Measurements from ENCODE around the gene FAM177A1. TPM values are rescaled to one million over a fixed set of nuclear protein-coding genes. Genes with fewer than 3 reads are reported as not detected.

Gene FAM177A1
- total and polyA plus RNA-seq, 2 experiments from 2014 or later, result 100 to 132 TPM

DNA sequence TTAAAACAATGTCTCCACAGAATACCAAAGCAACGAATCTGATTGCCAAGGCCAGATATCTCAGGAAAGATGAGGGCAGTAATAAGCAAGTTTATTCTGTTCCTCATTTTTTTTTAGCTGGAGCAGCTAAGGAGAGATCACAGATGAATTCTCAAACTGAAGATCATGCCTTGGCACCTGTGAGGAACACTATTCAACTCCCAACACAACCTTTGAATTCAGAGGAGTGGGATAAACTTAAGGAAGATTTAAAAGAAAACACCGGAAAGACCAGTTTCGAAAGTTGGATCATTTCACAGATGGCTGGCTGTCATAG lies 77.3 kb downstream of the FAM177A1 start:
- no peak for TF ChIP-seq EZH2phosphoT487 (IDR thresholded peaks at IDR 0.05; ENCODE audit: low read depth, severe bottlenecking, unreplicated experiment)
- TF ChIP-seq, protein P1, sequence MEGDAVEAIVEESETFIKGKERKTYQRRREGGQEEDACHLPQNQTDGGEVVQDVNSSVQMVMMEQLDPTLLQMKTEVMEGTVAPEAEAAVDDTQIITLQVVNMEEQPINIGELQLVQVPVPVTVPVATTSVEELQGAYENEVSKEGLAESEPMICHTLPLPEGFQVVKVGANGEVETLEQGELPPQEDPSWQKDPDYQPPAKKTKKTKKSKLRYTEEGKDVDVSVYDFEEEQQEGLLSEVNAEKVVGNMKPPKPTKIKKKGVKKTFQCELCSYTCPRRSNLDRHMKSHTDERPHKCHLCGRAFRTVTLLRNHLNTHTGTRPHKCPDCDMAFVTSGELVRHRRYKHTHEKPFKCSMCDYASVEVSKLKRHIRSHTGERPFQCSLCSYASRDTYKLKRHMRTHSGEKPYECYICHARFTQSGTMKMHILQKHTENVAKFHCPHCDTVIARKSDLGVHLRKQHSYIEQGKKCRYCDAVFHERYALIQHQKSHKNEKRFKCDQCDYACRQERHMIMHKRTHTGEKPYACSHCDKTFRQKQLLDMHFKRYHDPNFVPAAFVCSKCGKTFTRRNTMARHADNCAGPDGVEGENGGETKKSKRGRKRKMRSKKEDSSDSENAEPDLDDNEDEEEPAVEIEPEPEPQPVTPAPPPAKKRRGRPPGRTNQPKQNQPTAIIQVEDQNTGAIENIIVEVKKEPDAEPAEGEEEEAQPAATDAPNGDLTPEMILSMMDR (IDR thresholded peaks at IDR 0.05; ENCODE audit: poor library complexity), result no peak
- TF ChIP-seq EZH2 (IDR thresholded peaks at IDR 0.05; ENCODE audit: borderline replicate concordance), result no peak
- H3K9me2 ChIP-seq (replicated peaks; ENCODE audit: insufficient read depth), result no peaks in the 10 kb centered on the region
- peak overlapping the region; percentile 79 for H2AFZ ChIP-seq
- H3K4me3 ChIP-seq, result peak overlapping the region; percentile 53
- WGBS (ENCODE audit: low lambda C conversion rate, missing lambda C conversion rate), result 46% methylated on average over 3 of the region's 3 CpGs
- H3K4me1 ChIP-seq (ENCODE audit: insufficient read depth), result peaks cover 23% of the 10 kb centered on the region
- H3K36me3 ChIP-seq (replicated peaks; ENCODE audit: insufficient read depth, low read depth), result no peaks in the 10 kb centered on the region
- DNase-seq (ENCODE audit: low spot score), result no peak
- H3K9me3 ChIP-seq (ENCODE audit: low read depth), result no peaks in the 10 kb centered on the region
- H4K20me1 ChIP-seq (ENCODE audit: insufficient read depth, poor library complexity, severe bottlenecking), result no peaks in the 10 kb centered on the region
- peaks cover 57% of the 10 kb centered on the region for H3K79me2 ChIP-seq
- H3K4me2 ChIP-seq, result peak overlapping the region; percentile 89
- H3K27me3 ChIP-seq, result no peaks in the 10 kb centered on the region
- H3K27ac ChIP-seq, result peak overlapping the region; percentile 99

DNA sequence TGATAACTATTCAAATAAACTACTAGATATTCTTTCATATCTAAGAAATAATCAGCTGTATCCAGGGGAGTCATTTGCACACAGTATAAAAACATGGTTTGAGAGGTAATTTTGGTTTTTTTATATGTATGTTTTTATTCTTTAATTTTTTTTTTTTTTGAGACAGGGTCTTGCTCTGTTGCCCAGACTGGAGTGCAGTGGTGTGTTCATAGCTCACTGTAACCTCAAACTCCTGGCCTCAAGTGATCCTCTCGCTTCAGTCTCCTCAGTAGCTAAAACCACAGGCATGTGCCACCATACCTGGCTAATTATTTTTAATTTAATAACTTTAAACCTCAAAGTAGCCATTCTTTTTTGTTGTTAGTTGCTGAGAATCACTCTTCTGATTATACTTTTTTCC lies 78.1 kb downstream of the FAM177A1 start:
- Histone ChIP-seq H3K9me3 (ENCODE audit: low read depth) (no peaks in the 10 kb centered on the region), H3K79me2 (peaks cover 64% of the 10 kb centered on the region), H3K27me3 (no peaks in the 10 kb centered on the region), H3K4me1 (ENCODE audit: insufficient read depth) (peaks cover 23% of the 10 kb centered on the region), H3K36me3 (replicated peaks; ENCODE audit: insufficient read depth, low read depth) (no peaks in the 10 kb centered on the region), H3K27ac (peak overlapping the region; percentile 99), H2AFZ (no peak overlapping the region), H3K4me2 (peak overlapping the region; percentile 89), H3K9me2 (replicated peaks; ENCODE audit: insufficient read depth) (no peaks in the 10 kb centered on the region), H4K20me1 (ENCODE audit: insufficient read depth, poor library complexity, severe bottlenecking) (no peaks in the 10 kb centered on the region), H3K4me3 (no peak overlapping the region)
- TF ChIP-seq, protein P1 (IDR thresholded peaks at IDR 0.05; ENCODE audit: poor library complexity), result no peak
- TF ChIP-seq EZH2phosphoT487 (IDR thresholded peaks at IDR 0.05; ENCODE audit: low read depth, severe bottlenecking, unreplicated experiment) (no peak), EZH2 (IDR thresholded peaks at IDR 0.05; ENCODE audit: borderline replicate concordance) (no peak)
- WGBS (ENCODE audit: low lambda C conversion rate, missing lambda C conversion rate), result 90% methylated on average over 1 of the region's 1 CpG
- peak; percentile 0 for DNase-seq (ENCODE audit: low spot score)

Other genes with a start within 250 kb of the FAM177A1 start
- 19.8 and 24.7 TPM in 2 replicates for gene BAZ1A, start 170.9 kb upstream of the FAM177A1 start, total RNA-seq
- 20.9 and 23.4 TPM in 2 replicates for gene BAZ1A, start 170.9 kb upstream of the FAM177A1 start, polyA plus RNA-seq
- 85.1 and 96.2 TPM in 2 replicates for gene SRP54, start 63.3 kb upstream of the FAM177A1 start, total RNA-seq
- gene SRP54, start 63.3 kb upstream of the FAM177A1 start, polyA plus RNA-seq, result 63.1 and 77.1 TPM in 2 replicates
- 38.5 and 53.7 TPM in 2 replicates for gene PPP2R3C, start 75.7 kb downstream of the FAM177A1 start, total RNA-seq
- 36.1 and 40.7 TPM in 2 replicates for gene PPP2R3C, start 75.7 kb downstream of the FAM177A1 start, polyA plus RNA-seq
- 39.9 and 48.2 TPM in 2 replicates for gene PRORP, start 76.3 kb downstream of the FAM177A1 start, total RNA-seq
- 19.8 and 25.8 TPM in 2 replicates for gene PRORP, start 76.3 kb downstream of the FAM177A1 start, polyA plus RNA-seq
- gene PSMA6, start 246.1 kb downstream of the FAM177A1 start, total RNA-seq, result 252 and 260 TPM in 2 replicates
- 216 and 228 TPM in 2 replicates for gene PSMA6, start 246.1 kb downstream of the FAM177A1 start, polyA plus RNA-seq